Measurements from ENCODE around the gene PRMT3.

The PRMT3 gene

GRCh38 chr11:20387261-20388095 is at the start of gene PRMT3 (continued):
- TF ChIP-seq ZBTB20 (tag by site-specific recombination; IDR thresholded peaks at IDR 0.05) (peak; percentile 81; the same call in 1 of the 2 replicates), ZNF791 (tag by site-specific recombination; IDR thresholded peaks at IDR 0.05) (no peak), ZNF398 (tag by site-specific recombination; IDR thresholded peaks at IDR 0.05) (no peak; the same call in 1 of the 2 replicates), GFI1B (tag by site-specific recombination; IDR thresholded peaks at IDR 0.05) (no peak), ZBTB10 (tag by site-specific recombination; IDR thresholded peaks at IDR 0.05) (peak; percentile 93), ZNF585B (tag by site-specific recombination; IDR thresholded peaks at IDR 0.05) (no peak), PRDM2 (tag by site-specific recombination; IDR thresholded peaks at IDR 0.05; ENCODE audit: borderline replicate concordance) (no peak), ZNF626 (tag by site-specific recombination; IDR thresholded peaks at IDR 0.05) (no peak), HOXC10 (CRISPR knock-in tag; IDR thresholded peaks at IDR 0.05) (no peak), ZNF549 (tag by site-specific recombination; IDR thresholded peaks at IDR 0.05) (0 out of 2 replicates have a peak, but pooled peaks have one; percentile 45), ZFP37 (tag by site-specific recombination; IDR thresholded peaks at IDR 0.05) (peak; percentile 56), WT1 (tag by site-specific recombination; IDR thresholded peaks at IDR 0.05) (0 out of 2 replicates have a peak, but pooled peaks have one; percentile 23), ZNF302 (tag by site-specific recombination; IDR thresholded peaks at IDR 0.05; ENCODE audit: low read depth) (no peak), ZNF433 (tag by site-specific recombination; IDR thresholded peaks at IDR 0.05; ENCODE audit: low read depth) (no peak), ZEB2 (tag by site-specific recombination; IDR thresholded peaks at IDR 0.05) (peak; percentile 67), ZNF513 (tag by site-specific recombination; IDR thresholded peaks at IDR 0.05) (no peak), SALL2 (tag by site-specific recombination; IDR thresholded peaks at IDR 0.05; ENCODE audit: borderline replicate concordance) (no peak), ZNF514 (tag by site-specific recombination; IDR thresholded peaks at IDR 0.05) (no peak), HIC1 (tag by site-specific recombination; IDR thresholded peaks at IDR 0.05) (no peak; the same call in 1 of the 2 replicates), MYNN (tag by site-specific recombination; IDR thresholded peaks at IDR 0.05; ENCODE audit: borderline replicate concordance) (no peak), ZBTB6 (tag by site-specific recombination; IDR thresholded peaks at IDR 0.05) (no peak)
